ENCODE results near the gene RBPJL. TPM values are rescaled to one million over a fixed set of nuclear protein-coding genes. Genes with fewer than 3 reads are reported as not detected.

The RBPJL gene
- total RNA-seq, 1 donor from 2014 or later = not detected

DNA sequence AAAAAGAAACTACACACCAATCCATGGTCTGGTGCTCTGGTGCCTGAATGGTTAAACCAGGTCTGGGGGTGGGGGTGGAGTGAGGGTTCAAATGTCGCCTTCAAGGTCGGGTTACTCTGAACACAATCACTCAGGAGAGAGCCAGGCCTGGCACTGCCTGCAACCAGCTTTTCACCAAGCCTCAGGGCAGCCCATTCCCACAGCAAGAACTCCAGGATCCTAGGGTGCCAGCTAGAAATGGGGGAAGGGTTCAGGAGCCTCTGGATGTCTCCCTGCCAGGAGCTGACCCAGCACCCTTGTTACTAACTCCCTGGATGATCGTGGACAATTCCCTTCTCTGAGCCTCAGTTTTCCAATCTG is 34.9 kb downstream of the RBPJL start:
- H3K36me3 Mint-ChIP-seq (ENCODE audit: low read depth) = no peaks in the 10 kb centered on the region
- TF ChIP-seq, protein P1, sequence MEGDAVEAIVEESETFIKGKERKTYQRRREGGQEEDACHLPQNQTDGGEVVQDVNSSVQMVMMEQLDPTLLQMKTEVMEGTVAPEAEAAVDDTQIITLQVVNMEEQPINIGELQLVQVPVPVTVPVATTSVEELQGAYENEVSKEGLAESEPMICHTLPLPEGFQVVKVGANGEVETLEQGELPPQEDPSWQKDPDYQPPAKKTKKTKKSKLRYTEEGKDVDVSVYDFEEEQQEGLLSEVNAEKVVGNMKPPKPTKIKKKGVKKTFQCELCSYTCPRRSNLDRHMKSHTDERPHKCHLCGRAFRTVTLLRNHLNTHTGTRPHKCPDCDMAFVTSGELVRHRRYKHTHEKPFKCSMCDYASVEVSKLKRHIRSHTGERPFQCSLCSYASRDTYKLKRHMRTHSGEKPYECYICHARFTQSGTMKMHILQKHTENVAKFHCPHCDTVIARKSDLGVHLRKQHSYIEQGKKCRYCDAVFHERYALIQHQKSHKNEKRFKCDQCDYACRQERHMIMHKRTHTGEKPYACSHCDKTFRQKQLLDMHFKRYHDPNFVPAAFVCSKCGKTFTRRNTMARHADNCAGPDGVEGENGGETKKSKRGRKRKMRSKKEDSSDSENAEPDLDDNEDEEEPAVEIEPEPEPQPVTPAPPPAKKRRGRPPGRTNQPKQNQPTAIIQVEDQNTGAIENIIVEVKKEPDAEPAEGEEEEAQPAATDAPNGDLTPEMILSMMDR (IDR thresholded peaks at IDR 0.05) = no peak
- ChIA-PET CTCF (no interaction called here), POLR2A (no interaction called here)
- no peaks in the 10 kb centered on the region for H3K9me3 Mint-ChIP-seq
- ATAC-seq (ENCODE audit: low read depth) = no peak
- no peak overlapping the region for H3K27ac Mint-ChIP-seq
- no peaks in the 10 kb centered on the region for H3K4me1 Mint-ChIP-seq
- DNase-seq = no peak
- intact Hi-C loops (cut with micrococcal nuclease) = no loop called here
- H3K4me3 Mint-ChIP-seq = no peak overlapping the region
- H3K27me3 Mint-ChIP-seq = peaks cover 15% of the 10 kb centered on the region

DNA sequence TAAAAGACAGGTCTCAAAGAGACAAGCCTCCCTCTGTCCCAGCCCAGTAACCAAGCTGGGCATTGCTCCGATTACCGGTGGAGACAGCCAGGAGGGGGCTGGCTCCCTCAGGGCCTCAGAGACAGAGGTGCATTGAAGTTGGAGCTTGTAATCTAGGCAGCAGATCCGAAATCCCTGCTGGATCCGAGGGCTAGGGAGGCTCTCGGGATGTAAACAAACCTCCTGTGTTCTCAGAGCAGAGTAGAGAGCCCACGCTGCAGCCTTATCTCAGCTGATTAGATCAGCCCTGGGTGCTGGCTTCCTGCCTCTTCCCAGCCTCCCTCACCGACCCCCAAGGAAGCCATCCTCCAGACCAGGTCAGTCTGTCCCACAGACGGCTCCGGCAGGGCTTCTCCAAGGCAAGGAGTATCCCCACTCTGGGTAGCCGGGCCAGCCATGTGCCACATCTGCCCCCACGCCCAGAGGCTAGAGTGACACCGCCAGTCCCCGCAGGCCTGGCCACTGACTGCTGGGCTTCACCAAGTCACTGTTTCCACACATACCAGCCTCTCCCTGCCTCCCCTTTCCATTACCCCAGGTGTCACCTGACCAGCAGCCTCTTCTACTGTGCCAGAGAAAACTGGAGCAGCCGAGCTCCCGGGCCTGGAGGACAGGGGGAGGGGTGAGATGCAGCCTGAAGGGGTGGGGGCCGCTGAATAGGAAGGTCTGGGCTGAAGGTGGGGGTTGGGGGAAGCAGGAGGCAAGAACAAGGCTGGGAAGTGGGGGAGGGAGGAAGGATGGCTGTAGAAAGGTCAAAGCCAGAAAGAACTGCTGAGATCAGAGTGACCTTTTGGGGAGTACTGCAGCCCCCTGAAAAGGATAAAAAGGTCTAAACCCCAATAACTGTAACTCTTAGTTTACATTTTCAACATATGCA is 35.6 kb downstream of the RBPJL start:
- peaks cover 16% of the 10 kb centered on the region for H3K27me3 Mint-ChIP-seq
- ChIA-PET POLR2A (no interaction called here), CTCF (no interaction called here)
- H3K4me3 Mint-ChIP-seq = no peak overlapping the region
- intact Hi-C loops (cut with micrococcal nuclease) = no loop called here
- H3K4me1 Mint-ChIP-seq = no peaks in the 10 kb centered on the region
- H3K9me3 Mint-ChIP-seq = no peaks in the 10 kb centered on the region
- ATAC-seq (ENCODE audit: low read depth) = no peak
- TF ChIP-seq, protein P1 (IDR thresholded peaks at IDR 0.05) = no peak
- DNase-seq = no peak
- H3K36me3 Mint-ChIP-seq (ENCODE audit: low read depth) = no peaks in the 10 kb centered on the region
- H3K27ac Mint-ChIP-seq = no peak overlapping the region

DNA sequence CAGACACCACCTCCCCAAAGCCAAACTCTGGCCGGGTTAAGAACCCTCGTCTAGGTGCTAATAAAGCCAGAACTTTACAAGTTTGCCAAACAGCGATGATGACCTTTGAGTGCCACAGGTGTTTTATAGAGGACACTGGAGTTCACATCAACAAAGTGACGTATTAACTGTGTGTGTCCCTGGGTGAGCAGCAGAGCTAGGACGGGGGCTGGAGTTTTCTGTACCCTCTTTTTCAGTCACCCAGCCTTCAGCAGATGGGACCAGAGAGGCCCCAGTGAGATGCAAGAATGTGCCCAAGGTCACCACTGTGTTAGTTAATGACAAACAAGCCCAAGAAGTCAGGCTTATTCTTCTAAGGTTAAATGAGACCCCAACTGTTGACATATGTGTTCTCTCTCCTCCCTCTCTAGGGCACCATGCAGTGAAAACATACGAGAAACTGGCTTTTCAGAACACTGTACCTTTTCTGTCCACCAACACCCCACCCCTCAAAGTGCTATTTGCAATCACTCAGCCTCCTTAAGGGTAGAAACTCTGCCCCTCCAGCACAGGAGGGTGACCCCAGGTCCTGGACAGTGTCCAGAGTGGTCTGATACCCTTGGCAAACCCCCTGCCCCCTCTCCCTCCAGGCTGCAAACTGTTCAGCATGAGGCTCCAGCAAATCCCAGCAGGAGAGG is 36.4 kb downstream of the RBPJL start:
- no peaks in the 10 kb centered on the region for H3K9me3 Mint-ChIP-seq
- ATAC-seq (ENCODE audit: low read depth) = no peak
- no peak overlapping the region for H3K27ac Mint-ChIP-seq

DNA sequence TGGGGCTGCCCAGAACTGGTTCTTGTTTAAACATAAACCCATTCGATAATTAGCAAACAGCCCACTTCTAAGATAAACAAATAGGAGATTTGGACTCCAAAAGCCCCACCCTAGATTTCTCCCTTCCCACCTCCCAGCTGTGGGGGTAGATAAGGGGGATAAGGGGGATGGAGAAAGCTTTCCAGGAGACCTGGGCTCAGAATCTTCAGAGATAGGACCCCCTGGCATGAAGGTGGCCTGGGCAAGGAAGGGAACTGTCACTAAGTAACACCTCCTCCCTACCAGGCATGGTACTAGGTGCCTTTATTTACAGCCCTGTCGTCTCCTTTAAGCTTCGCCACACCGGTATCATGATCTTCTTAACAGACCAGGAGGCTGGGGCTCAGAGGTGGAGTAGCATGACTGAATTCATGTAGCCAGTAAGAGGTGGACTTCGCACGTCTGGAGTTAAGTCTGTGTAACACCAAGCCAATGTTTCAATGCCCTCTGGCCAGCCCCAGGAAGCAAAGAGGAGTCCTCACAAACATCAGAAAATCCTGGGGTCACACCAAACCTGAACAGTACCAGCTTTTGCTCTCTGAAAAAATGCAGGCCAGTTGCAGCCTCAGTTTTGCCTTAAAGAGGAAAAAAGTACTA is 37.0 kb downstream of the RBPJL start:
- intact Hi-C loops (cut with micrococcal nuclease) = no loop called here
- Mint-ChIP-seq H3K36me3 (ENCODE audit: low read depth) (no peaks in the 10 kb centered on the region), H3K27me3 (peaks cover 22% of the 10 kb centered on the region), H3K9me3 (no peaks in the 10 kb centered on the region), H3K4me3 (no peak overlapping the region), H3K4me1 (peaks cover 10% of the 10 kb centered on the region), H3K27ac (no peak overlapping the region)
- no peak for DNase-seq
- TF ChIP-seq, protein P1 (IDR thresholded peaks at IDR 0.05) = no peak
- ATAC-seq (ENCODE audit: low read depth) = no peak
- ChIA-PET POLR2A (no interaction called here), CTCF (no interaction called here)

More for the DNA sequence above, 36.4 kb downstream of the RBPJL start:
- no peak for DNase-seq
- TF ChIP-seq, protein P1 (IDR thresholded peaks at IDR 0.05) = no peak
- H3K4me1 Mint-ChIP-seq = peaks cover 6% of the 10 kb centered on the region
- ChIA-PET POLR2A (no interaction called here), CTCF (no interaction called here)
- no peaks in the 10 kb centered on the region for H3K36me3 Mint-ChIP-seq (ENCODE audit: low read depth)
- H3K4me3 Mint-ChIP-seq = no peak overlapping the region
- H3K27me3 Mint-ChIP-seq = peaks cover 22% of the 10 kb centered on the region
- intact Hi-C loops (cut with micrococcal nuclease) = no loop called here

Measured in activated B cell treated with CpG ODN at 0.5 μM for 24 hours (primary cell).